GM13977 (cell line): ENCODE data around the gene ARFRP1.
"Not testable (repeated sequence)": the region's sequence is repeated elsewhere in the genome, so short reads cannot be mapped to it uniquely, and the experiment has no call there.

Source experiments
- DNase-seq: peaks from one replicate; pipeline ENCODE4 v3.0.0; 2012; ENCODE audit warnings: low spot score
- CTCF ChIP-seq: IDR thresholded peaks from 2 replicates; pipeline ENCODE4 v1.5.1; 2012; ENCODE audit warnings: mild to moderate bottlenecking, control low read depth; ENCODE audit not compliant: insufficient read depth; ENCODE audit errors: extremely low read depth, missing control alignments
- in situ Hi-C: fragments of 300-500 bp; cut with MboI; formaldehyde crosslinking; loops from one replicate; pipeline ENCODE4 v1.12.0; 2022; ENCODE audit warnings: low sequenced_read_pairs, low pct_unique_long_range_greater_than_20kb, mixed read lengths, inconsistent platforms; ENCODE audit not compliant: unreplicated experiment

Gene ARFRP1

GRCh38 chr20:63664143-63664851 is 43.5 kb downstream of the ARFRP1 start:
- TF ChIP-seq CTCF = no peak
- DNase-seq = no peak
- in situ Hi-C loops = no loop called here

DNA sequence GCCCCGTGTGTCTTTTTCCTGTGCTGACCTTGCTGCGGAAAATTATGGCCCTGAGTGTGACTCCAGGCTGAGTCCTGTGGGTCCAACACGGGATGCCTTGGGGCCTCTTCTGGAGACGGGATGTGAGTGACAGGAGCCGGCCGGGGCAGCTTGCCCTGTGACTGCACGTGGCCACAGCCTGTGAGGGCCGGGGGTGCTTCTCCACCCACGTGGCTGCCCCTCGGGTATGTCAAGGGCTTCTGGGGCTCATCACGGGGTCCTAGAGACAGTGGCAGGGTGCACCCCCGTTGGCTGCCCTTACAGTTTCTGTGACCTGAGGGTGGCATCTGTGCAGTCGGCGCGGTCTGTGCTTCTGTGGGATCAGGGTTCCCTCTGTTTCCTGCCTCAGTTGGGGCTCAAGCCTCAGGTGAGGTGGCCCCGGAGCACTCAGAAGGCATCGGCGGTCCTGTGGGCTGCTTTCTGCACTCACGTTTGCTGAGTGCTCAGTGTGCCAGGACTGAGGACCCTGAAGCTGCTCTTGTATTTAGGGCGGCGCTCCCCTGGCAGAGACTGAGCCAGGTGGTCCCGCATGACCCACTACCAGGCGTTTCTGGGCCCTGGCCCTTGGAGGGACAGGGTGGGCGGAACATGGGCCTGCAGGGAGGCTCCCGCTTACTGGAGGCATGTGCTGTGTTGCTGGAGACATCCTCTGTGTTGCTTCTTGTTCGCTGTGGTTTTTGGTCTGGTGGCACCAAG is 44.3 kb downstream of the ARFRP1 start:
- in situ Hi-C loops = no loop called here
- DNase-seq = no peak
- no peak for TF ChIP-seq CTCF

- in situ Hi-C loops = no loop called here
- TF ChIP-seq CTCF = no peak
- no peak for DNase-seq
Measured at GRCh38 chr20:63662813-63663189, 45.0 kb downstream of the ARFRP1 start.

GRCh38 chr20:63661959-63662812 is 45.6 kb downstream of the ARFRP1 start:
- no peak for DNase-seq
- TF ChIP-seq CTCF = no peak
- in situ Hi-C loops = no loop called here

GRCh38 chr20:63661108-63661507 is 46.7 kb downstream of the ARFRP1 start:
- no peak for TF ChIP-seq CTCF
- in situ Hi-C loops = no loop called here
- no peak for DNase-seq

- in situ Hi-C loops = no loop called here
- no peak for TF ChIP-seq CTCF
- no peak for DNase-seq
Measured at GRCh38 chr20:63660622-63661021, 47.2 kb downstream of the ARFRP1 start.

DNA sequence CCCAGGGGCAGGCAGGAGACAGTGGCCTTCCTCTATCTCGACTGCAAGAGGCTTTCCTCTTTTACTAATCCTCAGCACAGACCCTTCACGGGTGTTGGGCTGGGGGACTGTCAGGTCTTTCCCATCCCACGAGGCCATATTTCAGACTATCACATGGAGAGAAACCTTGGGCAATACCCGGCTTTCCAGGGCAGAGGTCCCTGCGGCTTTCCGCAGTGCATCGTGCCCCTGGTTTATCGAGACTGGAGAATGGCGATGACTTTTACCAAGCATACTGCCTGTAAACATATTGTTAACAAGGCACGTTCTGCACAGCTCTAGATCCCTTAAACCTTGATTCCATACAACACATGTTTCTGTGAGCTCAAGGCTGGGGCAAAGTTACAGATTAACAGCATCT is 47.6 kb downstream of the ARFRP1 start:
- DNase-seq, in situ Hi-C loops: not testable (repeated sequence)
